Kidney epithelial cell (primary cell): ENCODE measurements around the gene YOD1. TPM values are rescaled to one million over a fixed set of nuclear protein-coding genes. Genes with fewer than 3 reads are reported as not detected.

Experiments
- DNase-seq: peaks from one replicate; pipeline ENCODE4 v3.0.0-alpha.2; 2010; ENCODE audit warnings: low read depth
- H3K27me3 ChIP-seq: 2 replicates; pipeline ENCODE4 v1.6.0; 2011; ENCODE audit warnings: low read length; ENCODE audit not compliant: control insufficient read depth, insufficient read depth
- H3K36me3 ChIP-seq: 2 replicates; pipeline ENCODE4 v1.5.1; 2011; ENCODE audit warnings: low read length; ENCODE audit not compliant: control insufficient read depth, insufficient read depth
- H3K4me3 ChIP-seq: 2 replicates; pipeline ENCODE4 v1.5.1; 2011; ENCODE audit warnings: low read depth, mild to moderate bottlenecking, control low read depth, low read length
- CTCF ChIP-seq: IDR thresholded peaks from 2 replicates; pipeline ENCODE4 v1.5.1; 2011; ENCODE audit warnings: mild to moderate bottlenecking, moderate library complexity, low read length, control low read depth, inconsistent platforms; ENCODE audit not compliant: insufficient read depth, poor library complexity, severe bottlenecking
- total RNA-seq: library from RNA; depleted of rRNA; stranded (reverse); fragments of >200 nt; gene quantifications from 2 replicates; pipeline ENCODE4 v1.2.3, GENCODE V29; 2015

YOD1 gene
- total RNA-seq, 1 donor from 2014 or later: 7.9 TPM

DNA sequence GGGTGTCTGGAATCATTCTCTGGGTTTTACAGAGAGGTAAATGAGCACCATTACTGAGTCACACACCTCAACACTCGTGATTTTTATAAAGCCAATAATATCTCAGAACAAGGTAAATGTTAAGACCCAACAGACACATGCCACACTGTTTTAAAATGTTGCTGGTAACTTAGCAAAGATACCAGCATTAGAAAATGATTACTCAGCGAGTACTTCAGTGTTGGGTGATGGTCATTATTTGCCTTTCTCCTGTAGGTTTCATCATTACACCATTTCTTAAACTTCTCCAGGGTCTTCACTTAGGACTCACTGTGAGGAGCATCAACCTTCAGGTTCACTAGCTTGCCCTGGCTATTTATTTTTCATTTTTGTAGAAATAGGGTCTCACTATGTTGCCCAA lies 30.8 kb upstream of the YOD1 start:
- TF ChIP-seq CTCF: no peak
- Histone ChIP-seq H3K36me3 (no peaks in the 10 kb centered on the region), H3K4me3 (no peak overlapping the region), H3K27me3 (no peaks in the 10 kb centered on the region)
- no peak for DNase-seq

- no peak for TF ChIP-seq CTCF
- H3K36me3 ChIP-seq: no peaks in the 10 kb centered on the region
- DNase-seq: no peak
- H3K27me3 ChIP-seq: no peaks in the 10 kb centered on the region
- H3K4me3 ChIP-seq: no peak overlapping the region
These were observed 30.1 kb upstream of the YOD1 start for GRCh38 chr1:207081088-207081487.

GRCh38 chr1:207079706-207080241 lies 28.8 kb upstream of the YOD1 start:
- no peak for TF ChIP-seq CTCF
- no peak for DNase-seq
- no peak overlapping the region for H3K4me3 ChIP-seq
- H3K27me3 ChIP-seq: no peaks in the 10 kb centered on the region
- no peaks in the 10 kb centered on the region for H3K36me3 ChIP-seq

- H3K36me3 ChIP-seq: no peaks in the 10 kb centered on the region
- TF ChIP-seq CTCF: no peak
- no peak overlapping the region for H3K4me3 ChIP-seq
- DNase-seq: no peak
- H3K27me3 ChIP-seq: no peaks in the 10 kb centered on the region
These were observed 27.6 kb upstream of the YOD1 start for GRCh38 chr1:207078578-207079132.

GRCh38 chr1:207077470-207078377 lies 26.7 kb upstream of the YOD1 start:
- peak; percentile 81 for TF ChIP-seq CTCF
- DNase-seq: peak; percentile 38
- Histone ChIP-seq H3K4me3 (no peak overlapping the region), H3K27me3 (no peaks in the 10 kb centered on the region), H3K36me3 (no peaks in the 10 kb centered on the region)
